CD8-positive, alpha-beta memory T cell (primary cell): ENCODE measurements around the gene TET1. TPM values are rescaled to one million over a fixed set of nuclear protein-coding genes. Genes with fewer than 3 reads are reported as not detected.
A peak's percentile ranks its signal among the peaks of the same experiment; 100 is the strongest.

Experiments used
- CTCF ChIA-PET: fragments of 350-600 bp; sonication (Branson Sonifier 250); formaldehyde crosslinking; loops from one replicate; lab custom pipeline; 2021; ENCODE audit warnings: antibody characterized with exemption; lab: Charles Lee
- POLR2A ChIA-PET: fragments of 350-600 bp; sonication (Branson Sonifier 250); formaldehyde crosslinking; loops from one replicate; lab custom pipeline; 2021; ENCODE audit warnings: antibody characterized with exemption; lab: Charles Lee
- DNase-seq, 5 donors: peaks; one replicate each; pipeline versions ENCODE4 v3.0.0 to v3.0.0-alpha.2; 2020 to 2022; ENCODE audit warnings: mixed read lengths in 1 of 5
- H3K27ac ChIP-seq: one replicate; pipeline ENCODE4 v1.7.0; 2013; ENCODE audit warnings: low read depth, mild to moderate bottlenecking, low read length, moderate library complexity
- H3K27me3 ChIP-seq: 2 replicates; pipeline ENCODE4 v1.7.0; 2013; ENCODE audit warnings: low read length, mild to moderate bottlenecking; ENCODE audit not compliant: insufficient read depth, poor library complexity, severe bottlenecking
- H3K36me3 ChIP-seq: 2 replicates; pipeline ENCODE4 v1.7.0; 2013; ENCODE audit warnings: mild to moderate bottlenecking, low read length, moderate library complexity; ENCODE audit not compliant: insufficient read depth
- H3K4me1 ChIP-seq: 2 replicates; pipeline ENCODE4 v1.7.0; 2013; ENCODE audit warnings: mild to moderate bottlenecking, low read length, moderate library complexity; ENCODE audit not compliant: insufficient read depth
- H3K4me3 ChIP-seq: 2 replicates; pipeline ENCODE4 v1.7.0; 2013; ENCODE audit warnings: mild to moderate bottlenecking, low read length
- H3K9me3 ChIP-seq: 2 replicates; pipeline ENCODE4 v1.7.0; 2013; ENCODE audit warnings: mild to moderate bottlenecking, low read length
- H3K27ac Mint-ChIP-seq, 8 donors: one replicate each; pipeline ENCODE4 v1.8.0; 2020 to 2021; ENCODE audit warnings: mixed read lengths in 8 of 8, mild to moderate bottlenecking in 6 of 8, inconsistent platforms in 3 of 8, moderate library complexity in 3 of 8
- H3K27me3 Mint-ChIP-seq, 2 donors: one replicate each; pipeline ENCODE4 v1.8.0; 2020 to 2021; ENCODE audit warnings: mixed read lengths in 2 of 2, mild to moderate bottlenecking in 1 of 2, moderate library complexity in 1 of 2
- H3K36me3 Mint-ChIP-seq, 3 donors: one replicate each; pipeline ENCODE4 v1.8.0; 2020 to 2021; ENCODE audit warnings: mixed read lengths in 3 of 3, inconsistent platforms in 1 of 3, mild to moderate bottlenecking in 1 of 3
- H3K4me1 Mint-ChIP-seq, 3 donors: one replicate each; pipeline ENCODE4 v1.8.0; 2020 to 2021; ENCODE audit warnings: mixed read lengths in 3 of 3, inconsistent platforms in 1 of 3, mild to moderate bottlenecking in 1 of 3
- H3K4me3 Mint-ChIP-seq, 7 donors: one replicate each; pipeline ENCODE4 v1.8.0; 2020 to 2021; ENCODE audit warnings: mixed read lengths in 7 of 7, mild to moderate bottlenecking in 6 of 7, moderate library complexity in 4 of 7, inconsistent platforms in 2 of 7
- H3K9me3 Mint-ChIP-seq, 5 donors: one replicate each; pipeline ENCODE4 v1.8.0; 2020 to 2022; ENCODE audit warnings: mixed read lengths in 5 of 5, mild to moderate bottlenecking in 3 of 5, moderate library complexity in 2 of 5, inconsistent platforms in 1 of 5
- polyA plus RNA-seq: library from polyadenylated mRNA; unstranded; fragments of 300-500 nt; fragmentation: Illumina TruSeq; gene quantifications from one replicate; pipeline ENCODE4 v1.2.3, GENCODE V29; 2021
- total RNA-seq, 2 experiments: library from RNA; stranded (reverse); gene quantifications; one replicate each; pipeline ENCODE4 v1.2.3, GENCODE V29; 2021

Gene TET1
- total and polyA plus RNA-seq, 3 experiments from 2014 or later = 0.44 to 1.9 (median 0.63) TPM

- no peak for DNase-seq
- peak overlapping the region; percentile 78 for H3K27ac ChIP-seq
- peak overlapping the region; percentile 54 for H3K4me3 ChIP-seq
- POLR2A ChIA-PET = no interaction called here
- Mint-ChIP-seq H3K4me1 (peaks cover 21 to 33% (median 31%) of the 10 kb centered on the region in 3 donors), H3K27ac (peak overlapping the region in 1 of 8 donors; percentile 31), H3K9me3 (no peaks in the 10 kb centered on the region), H3K4me3 (peak overlapping the region; percentile 65 to 83 (median 76)), H3K36me3 (no peaks in the 10 kb centered on the region), H3K27me3 (peaks cover 36 to 67% of the 10 kb centered on the region in 2 donors)
- CTCF ChIA-PET = interaction anchor here (0.8 kb wide), 1 partner anchor 10 kb away, joined by 3 read pairs; no protein-coding TSS in a partner anchor
- no peaks in the 10 kb centered on the region for H3K9me3 ChIP-seq
- peaks cover 12% of the 10 kb centered on the region for H3K4me1 ChIP-seq
- peaks cover 14% of the 10 kb centered on the region for H3K27me3 ChIP-seq
- no peaks in the 10 kb centered on the region for H3K36me3 ChIP-seq
These were observed 1.1 kb downstream of the TET1 start for GRCh38 chr10:68560943-68561864.

DNA sequence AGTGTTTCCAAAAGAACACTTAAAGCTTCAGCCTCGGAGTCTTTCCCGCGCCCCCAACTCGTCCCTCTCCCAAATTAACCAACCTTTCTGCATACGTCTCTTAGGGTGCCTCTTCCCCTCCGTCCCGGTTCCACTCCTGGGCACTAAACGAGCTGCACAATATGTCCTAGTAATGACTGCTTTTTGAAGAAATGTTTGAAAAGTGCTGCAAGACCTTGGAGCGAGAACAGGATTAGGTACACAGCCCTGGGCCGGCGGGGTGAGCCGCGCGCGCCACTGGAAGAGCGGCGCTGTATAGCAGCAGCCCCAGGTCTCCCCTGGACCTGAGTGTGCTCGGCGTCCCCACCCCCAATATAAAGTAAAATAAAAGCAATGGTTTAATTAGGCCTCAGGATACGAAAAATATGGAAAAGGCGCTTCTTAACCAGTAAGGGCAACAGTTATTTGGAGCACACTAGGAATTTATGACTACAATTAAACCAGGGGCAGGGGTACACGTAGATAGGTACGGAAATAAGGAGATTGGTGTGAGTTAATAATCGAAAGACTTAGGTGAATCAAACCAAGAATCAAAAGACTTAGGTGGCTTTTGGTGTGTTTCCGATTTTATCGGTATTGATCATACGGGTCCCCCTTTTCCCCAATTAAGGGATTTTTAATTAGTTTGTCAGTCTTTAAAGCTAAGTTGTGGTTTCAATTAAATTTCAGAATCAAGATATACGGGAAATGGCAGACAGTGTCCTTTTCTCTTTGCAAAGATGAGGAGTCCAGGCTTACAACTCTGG lies 1.9 kb downstream of the TET1 start:
- H3K27me3 ChIP-seq = peaks cover 14% of the 10 kb centered on the region
- H3K36me3 ChIP-seq = no peaks in the 10 kb centered on the region
- POLR2A ChIA-PET = interaction anchor here (1.3 kb wide), 1 partner anchor 38 kb away, joined by 3 read pairs; no protein-coding TSS in a partner anchor
- CTCF ChIA-PET = interaction anchor here (0.8 kb wide), 1 partner anchor 11 kb away, joined by 3 read pairs; no protein-coding TSS in a partner anchor
- Mint-ChIP-seq H3K4me1 (peaks cover 23 to 33% (median 31%) of the 10 kb centered on the region in 3 donors), H3K36me3 (no peaks in the 10 kb centered on the region), H3K9me3 (no peaks in the 10 kb centered on the region), H3K4me3 (peak overlapping the region; percentile 10 to 80 (median 65)), H3K27me3 (peaks cover 36 to 62% of the 10 kb centered on the region in 2 donors), H3K27ac (no peak overlapping the region)
- H3K4me1 ChIP-seq = peaks cover 12% of the 10 kb centered on the region
- peak overlapping the region; percentile 78 for H3K27ac ChIP-seq
- H3K4me3 ChIP-seq = no peak overlapping the region
- H3K9me3 ChIP-seq = no peaks in the 10 kb centered on the region
- DNase-seq = no peak

DNA sequence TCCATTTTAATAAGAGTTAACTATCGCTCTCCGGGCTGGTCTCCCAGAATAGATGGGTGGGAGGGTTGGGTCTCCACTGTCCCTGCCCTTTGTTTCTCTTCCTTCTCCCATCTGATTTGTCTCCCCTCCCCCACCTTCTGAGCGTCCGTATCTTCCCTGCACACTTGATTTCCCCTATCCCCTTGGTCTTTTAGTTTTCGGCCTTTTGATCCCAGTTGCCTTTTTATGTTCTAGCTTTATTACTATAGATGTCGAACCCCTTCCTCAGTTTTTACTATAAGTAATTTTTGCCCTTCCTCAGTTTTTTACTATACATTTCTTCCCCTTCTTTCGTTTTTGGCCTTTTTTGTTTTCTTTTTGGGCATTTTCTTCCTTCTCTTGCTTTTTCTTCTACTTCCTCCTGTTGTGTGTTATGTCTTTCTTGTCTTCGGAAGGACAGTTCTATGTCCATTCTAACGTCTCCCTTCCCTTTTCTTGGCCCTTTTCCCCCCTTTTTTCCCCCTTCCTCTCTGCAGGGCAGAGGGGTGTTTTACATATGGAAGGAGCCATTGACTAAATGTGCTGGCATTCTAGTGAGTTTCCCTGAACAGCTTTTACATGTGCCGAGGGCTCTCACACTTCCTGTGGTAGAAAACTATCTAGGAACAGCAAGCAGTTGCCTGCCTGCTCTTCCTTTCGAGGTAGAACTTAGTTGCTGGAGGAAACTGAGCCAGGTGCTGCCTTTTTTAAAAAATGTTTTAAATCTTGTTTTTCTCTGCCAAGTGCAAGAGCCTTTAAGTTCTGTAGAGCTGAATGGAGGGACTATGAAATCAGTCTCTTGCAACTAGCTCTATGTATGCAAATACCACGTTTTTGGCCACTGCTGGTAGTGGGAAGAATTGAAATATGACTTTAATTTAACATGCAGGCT lies 2.8 kb downstream of the TET1 start:
- no peak overlapping the region for H3K27ac Mint-ChIP-seq
- ChIA-PET POLR2A (interaction anchor here (1.3 kb wide), 1 partner anchor 37 kb away, joined by 3 read pairs; no protein-coding TSS in a partner anchor), CTCF (no interaction called here)
- no peak overlapping the region for H3K4me3 ChIP-seq
- H3K9me3 ChIP-seq = no peaks in the 10 kb centered on the region
- no peaks in the 10 kb centered on the region for H3K36me3 Mint-ChIP-seq
- no peaks in the 10 kb centered on the region for H3K36me3 ChIP-seq
- H3K27ac ChIP-seq = peak overlapping the region; percentile 57
- peaks cover 14% of the 10 kb centered on the region for H3K27me3 ChIP-seq
- peak overlapping the region in 5 of 7 donors; percentile 0 to 62 (median 6) for H3K4me3 Mint-ChIP-seq
- no peaks in the 10 kb centered on the region for H3K9me3 Mint-ChIP-seq
- no peak for DNase-seq
- H3K4me1 Mint-ChIP-seq = peaks cover 24 to 33% (median 31%) of the 10 kb centered on the region in 3 donors
- H3K4me1 ChIP-seq = peaks cover 12% of the 10 kb centered on the region
- peaks cover 32 to 57% of the 10 kb centered on the region in 2 donors for H3K27me3 Mint-ChIP-seq

- no peaks in the 10 kb centered on the region for H3K9me3 Mint-ChIP-seq
- CTCF ChIA-PET = no interaction called here
- no peak overlapping the region for H3K4me3 Mint-ChIP-seq
- POLR2A ChIA-PET = no interaction called here
- H3K4me1 ChIP-seq = peaks cover 10% of the 10 kb centered on the region
- H3K9me3 ChIP-seq = no peaks in the 10 kb centered on the region
- no peak overlapping the region for H3K27ac ChIP-seq
- H3K36me3 Mint-ChIP-seq = no peaks in the 10 kb centered on the region
- no peak overlapping the region for H3K4me3 ChIP-seq
- peaks cover 19 to 27% (median 25%) of the 10 kb centered on the region in 3 donors for H3K4me1 Mint-ChIP-seq
- H3K27me3 Mint-ChIP-seq = peaks cover 22 to 46% of the 10 kb centered on the region in 2 donors
- H3K27ac Mint-ChIP-seq = no peak overlapping the region
- DNase-seq = no peak
- no peaks in the 10 kb centered on the region for H3K36me3 ChIP-seq
- H3K27me3 ChIP-seq = peaks cover 14% of the 10 kb centered on the region
These were observed 4.6 kb downstream of the TET1 start for GRCh38 chr10:68564712-68565111.

DNA sequence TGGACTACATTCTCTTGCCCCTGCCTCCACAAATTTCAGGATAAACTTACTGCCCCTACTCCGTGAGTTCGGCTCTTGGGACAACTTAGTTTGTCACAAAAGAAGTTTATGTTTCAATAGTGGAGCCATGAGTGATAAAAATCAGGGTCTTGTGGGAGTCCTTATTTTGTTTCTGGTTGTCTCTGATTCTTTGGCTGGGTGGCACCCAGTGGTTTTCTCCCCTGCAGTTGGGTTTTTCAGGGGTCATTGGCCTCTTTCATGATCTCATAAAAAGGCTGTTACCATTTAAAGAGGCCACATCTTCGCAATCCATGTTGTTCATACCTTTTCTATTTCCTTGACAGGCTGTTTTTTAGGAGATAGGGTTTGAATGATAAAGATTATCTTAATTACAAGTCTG lies 5.5 kb downstream of the TET1 start:
- Histone ChIP-seq H3K4me3 (no peak overlapping the region), H3K27me3 (peaks cover 14% of the 10 kb centered on the region), H3K36me3 (no peaks in the 10 kb centered on the region), H3K27ac (no peak overlapping the region), H3K9me3 (no peaks in the 10 kb centered on the region), H3K4me1 (peaks cover 6% of the 10 kb centered on the region)
- Mint-ChIP-seq H3K27ac (peak overlapping the region in 1 of 8 donors; percentile 60), H3K4me1 (peaks cover 16 to 23% (median 21%) of the 10 kb centered on the region in 3 donors), H3K27me3 (peaks cover 19 to 42% of the 10 kb centered on the region in 2 donors), H3K36me3 (no peaks in the 10 kb centered on the region), H3K9me3 (no peaks in the 10 kb centered on the region), H3K4me3 (no peak overlapping the region)
- CTCF ChIA-PET = no interaction called here
- no peak for DNase-seq
- POLR2A ChIA-PET = no interaction called here

- Mint-ChIP-seq H3K4me3 (no peak overlapping the region), H3K9me3 (no peaks in the 10 kb centered on the region), H3K27me3 (peaks cover 17 to 38% of the 10 kb centered on the region in 2 donors), H3K4me1 (peaks cover 13 to 18% (median 16%) of the 10 kb centered on the region in 3 donors), H3K27ac (no peak overlapping the region), H3K36me3 (no peaks in the 10 kb centered on the region)
- Histone ChIP-seq H3K9me3 (no peaks in the 10 kb centered on the region), H3K27ac (no peak overlapping the region), H3K36me3 (no peaks in the 10 kb centered on the region), H3K27me3 (peaks cover 9% of the 10 kb centered on the region), H3K4me3 (no peak overlapping the region), H3K4me1 (peaks cover 1% of the 10 kb centered on the region)
- DNase-seq = no peak
- CTCF ChIA-PET = no interaction called here
- POLR2A ChIA-PET = no interaction called here
These were observed 6.2 kb downstream of the TET1 start for GRCh38 chr10:68566351-68566750.

DNA sequence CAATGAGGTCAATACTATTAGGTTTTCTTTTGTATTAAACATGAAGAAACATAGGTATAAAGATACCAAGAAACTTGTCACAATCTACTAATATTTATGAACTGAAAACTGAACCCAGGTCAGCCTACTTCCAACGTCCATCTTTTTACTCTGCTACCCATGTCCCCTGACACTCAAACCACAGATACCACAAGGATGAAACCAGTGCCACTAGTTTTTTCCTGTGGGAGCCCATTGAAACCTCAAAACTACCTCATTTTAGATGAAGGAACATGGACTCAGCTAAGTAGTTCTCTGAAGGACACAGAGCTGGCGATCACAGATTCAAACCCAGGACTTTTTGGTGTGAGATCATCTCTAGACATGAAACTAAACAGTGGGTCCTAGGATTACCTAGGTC lies 6.8 kb downstream of the TET1 start:
- ChIA-PET CTCF (no interaction called here), POLR2A (no interaction called here)
- no peak for DNase-seq
- peaks cover 4% of the 10 kb centered on the region for H3K27me3 ChIP-seq
- H3K27ac ChIP-seq = no peak overlapping the region
- peaks cover 13 to 34% of the 10 kb centered on the region in 2 donors for H3K27me3 Mint-ChIP-seq
- no peak overlapping the region for H3K4me3 Mint-ChIP-seq
- no peaks in the 10 kb centered on the region for H3K9me3 ChIP-seq
- peak overlapping the region in 1 of 8 donors; percentile 48 for H3K27ac Mint-ChIP-seq
- peaks cover 9 to 14% (median 12%) of the 10 kb centered on the region in 3 donors for H3K4me1 Mint-ChIP-seq
- no peaks in the 10 kb centered on the region for H3K36me3 ChIP-seq
- H3K36me3 Mint-ChIP-seq = no peaks in the 10 kb centered on the region
- no peaks in the 10 kb centered on the region for H3K4me1 ChIP-seq
- H3K4me3 ChIP-seq = no peak overlapping the region
- H3K9me3 Mint-ChIP-seq = no peaks in the 10 kb centered on the region
